SU-DHL-6 (cell line): Measurements from ENCODE around the gene EHD4.

ENCODE experiments used
- CTCF ChIP-seq: fragments of 200-600 bp; sonication (generic); IDR thresholded peaks from one replicate; pipeline ENCODE4 v1.5.1; 2017; ENCODE audit warnings: antibody characterized with exemption, mild to moderate bottlenecking, low read length, moderate library complexity; ENCODE audit not compliant: insufficient read depth, poor library complexity, severe bottlenecking
- EZH2phosphoT487 ChIP-seq: fragments of 200-600 bp; sonication (generic), shearing (Covaris generic); conservative IDR thresholded peaks from 2 replicates; pipeline ENCODE4 v1.6.1; 2018; ENCODE audit warnings: mild to moderate bottlenecking, antibody characterized with exemption, low read length, moderate library complexity, mixed read lengths

- TF ChIP-seq CTCF (no peak), EZH2phosphoT487 (no peak)
Measured at GRCh38 chr15:41887161-41887560, 85.2 kb downstream of the EHD4 start.
